Erythroblast (primary cell): ENCODE measurements around the gene GNG3.
"Not testable (repeated sequence)": the region's sequence is repeated elsewhere in the genome, so short reads cannot be mapped to it uniquely, and the experiment has no call there.

Experiments
- GATA1 ChIP-seq: IDR thresholded peaks from 2 replicates; pipeline ENCODE4 v1.6.1; 2011; ENCODE audit warnings: low read depth, mild to moderate bottlenecking, control low read depth, low read length, moderate library complexity
- POLR2A ChIP-seq: IDR thresholded peaks from 2 replicates; pipeline ENCODE4 v1.6.1; 2011; ENCODE audit warnings: mild to moderate bottlenecking, low read length

GRCh38 chr11:62730076-62730475 is 22.6 kb downstream of the GNG3 start:
- not testable (repeated sequence) for TF ChIP-seq POLR2A, GATA1
